K562 (cell line): ENCODE results near the gene RNH1.

Experiments used
- JUND ChIP-seq, 2 experiments: IDR thresholded peaks; 2 replicates in 1 of 2; 3 replicates in 1 of 2; pipeline ENCODE4 v1.6.1; 2011; ENCODE audit warnings: borderline replicate concordance in 2 of 2, low read depth in 2 of 2, low read length in 2 of 2, improper control_type of control experiment in 1 of 2, missing biosample characterization in 1 of 2, missing genetic modification characterization in 1 of 2, missing genetic modification reagents in 1 of 2
- KDM5B ChIP-seq: fragments of 200-600 bp; sonication (generic); IDR thresholded peaks from 2 replicates; pipeline ENCODE4 v1.6.1; 2012; ENCODE audit warnings: low read depth, mild to moderate bottlenecking, moderate library complexity, low read length, control low read depth, inconsistent platforms; ENCODE audit not compliant: insufficient replicate concordance
- PTTG1 ChIP-seq: fragments of 450-650 bp; IDR thresholded peaks from 2 replicates; pipeline ENCODE4 v1.6.1; 2016; ENCODE audit warnings: low read depth, mild to moderate bottlenecking, missing genetic modification characterization, missing compliant biosample characterization
- ZEB2 ChIP-seq: fragments of 450-650 bp; IDR thresholded peaks from 2 replicates; pipeline ENCODE4 v1.6.1; 2016
- ZNF274 ChIP-seq: IDR thresholded peaks from 2 replicates; pipeline ENCODE4 v1.6.1; 2011; ENCODE audit warnings: low read depth, mild to moderate bottlenecking, low read length, moderate library complexity, borderline replicate concordance
- ZNF79 ChIP-seq: fragments of 250-450 bp; sonication (Bioruptor Pico); IDR thresholded peaks from 2 replicates; pipeline ENCODE4 v1.4.0; 2020; ENCODE audit warnings: low read depth, mild to moderate bottlenecking, moderate library complexity

DNA sequence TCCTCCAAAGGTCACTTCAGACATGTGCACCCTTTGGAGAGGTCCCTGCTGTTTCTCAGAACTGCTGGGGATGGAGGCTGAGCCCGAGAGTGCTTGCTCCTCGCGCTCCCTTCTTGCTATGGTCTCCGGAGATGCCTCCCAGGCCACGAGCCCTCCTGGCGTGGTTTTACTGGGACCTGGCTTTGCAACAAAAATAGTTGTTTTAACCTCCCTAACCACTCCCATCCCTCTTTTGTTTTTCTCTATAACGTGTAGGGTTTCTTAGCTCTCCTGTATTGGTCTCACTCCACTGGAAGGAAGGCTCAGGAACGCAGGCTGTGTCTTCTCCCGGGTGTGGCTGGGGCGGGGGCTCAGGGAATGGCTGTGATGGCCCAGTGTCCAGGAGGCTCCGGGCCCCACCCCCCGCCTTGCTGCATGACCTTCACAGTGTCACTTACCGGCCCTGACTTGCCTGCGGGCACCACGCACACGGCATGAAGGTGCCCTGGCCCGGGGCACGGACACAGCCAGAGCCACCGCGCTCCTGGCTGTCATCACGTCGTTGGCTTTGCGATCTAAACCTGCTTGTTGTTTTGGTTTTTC is 51.4 kb downstream of the RNH1 start:
- TF ChIP-seq ZNF79 (CRISPR knock-in tag) (no peak), ZEB2 (no peak), ZNF274 (no peak), JUND (IDR thresholded peaks at IDR 0.05; ENCODE audit: borderline replicate concordance, low read depth, low read length) (no peak), JUND (tag; IDR thresholded peaks at IDR 0.05; ENCODE audit: borderline replicate concordance, low read depth, low read length) (no peak), KDM5B (no peak), PTTG1 (no peak)
